ENCODE measurements around the gene B3GNT5. TPM values are rescaled to one million over a fixed set of nuclear protein-coding genes. Genes with fewer than 3 reads are reported as not detected.

Gene B3GNT5
- total RNA-seq, 1 experiment from 2014 or later = 0.21 TPM

DNA sequence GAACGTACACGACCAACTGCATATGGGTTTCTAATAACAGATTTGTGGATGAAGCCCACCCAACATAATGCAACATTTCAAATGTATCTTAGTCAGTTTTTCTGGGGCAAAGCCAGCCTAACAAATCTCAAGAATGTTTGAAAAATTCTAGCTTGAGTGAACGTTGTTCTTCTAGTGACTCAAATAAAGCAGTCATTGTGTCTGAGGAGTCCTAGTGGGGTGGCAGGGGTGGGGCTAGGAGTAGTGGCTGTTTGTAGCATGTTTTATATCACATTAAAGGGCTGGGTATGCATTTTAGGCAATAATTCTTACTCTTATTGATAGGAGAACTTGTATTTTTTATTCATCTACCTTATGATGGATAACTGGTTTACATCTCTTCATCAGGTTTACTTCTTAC lies 6.0 kb downstream of the B3GNT5 start:
- no peak for DNase-seq (ENCODE audit: low read depth, low spot score)
- in situ Hi-C loops (cut with HindIII; ENCODE audit: low pct_unique_long_range_greater_than_20kb, low sequenced_read_pairs) = no loop called here

DNA sequence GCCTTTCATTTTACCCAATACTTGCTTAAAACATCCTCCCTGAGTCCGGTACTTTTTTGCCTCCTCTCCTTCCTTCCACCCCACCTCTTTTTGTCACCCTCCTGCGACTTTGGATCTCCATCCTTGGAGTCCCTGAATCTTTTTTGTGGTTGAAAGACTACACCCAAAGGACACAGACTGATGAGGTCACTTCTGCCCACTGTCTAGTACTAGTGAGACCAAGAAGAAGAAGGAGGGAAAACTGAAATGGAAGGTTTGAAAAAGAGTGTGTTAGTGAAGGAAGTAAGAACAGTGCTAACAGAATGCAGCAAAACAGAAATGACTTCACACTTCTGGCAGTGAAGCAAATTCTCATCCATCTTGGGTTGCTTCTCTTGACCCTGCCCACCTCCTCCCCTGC lies 6.6 kb downstream of the B3GNT5 start:
- in situ Hi-C loops (cut with HindIII; ENCODE audit: low pct_unique_long_range_greater_than_20kb, low sequenced_read_pairs) = no loop called here
- DNase-seq (ENCODE audit: low read depth, low spot score) = no peak

DNA sequence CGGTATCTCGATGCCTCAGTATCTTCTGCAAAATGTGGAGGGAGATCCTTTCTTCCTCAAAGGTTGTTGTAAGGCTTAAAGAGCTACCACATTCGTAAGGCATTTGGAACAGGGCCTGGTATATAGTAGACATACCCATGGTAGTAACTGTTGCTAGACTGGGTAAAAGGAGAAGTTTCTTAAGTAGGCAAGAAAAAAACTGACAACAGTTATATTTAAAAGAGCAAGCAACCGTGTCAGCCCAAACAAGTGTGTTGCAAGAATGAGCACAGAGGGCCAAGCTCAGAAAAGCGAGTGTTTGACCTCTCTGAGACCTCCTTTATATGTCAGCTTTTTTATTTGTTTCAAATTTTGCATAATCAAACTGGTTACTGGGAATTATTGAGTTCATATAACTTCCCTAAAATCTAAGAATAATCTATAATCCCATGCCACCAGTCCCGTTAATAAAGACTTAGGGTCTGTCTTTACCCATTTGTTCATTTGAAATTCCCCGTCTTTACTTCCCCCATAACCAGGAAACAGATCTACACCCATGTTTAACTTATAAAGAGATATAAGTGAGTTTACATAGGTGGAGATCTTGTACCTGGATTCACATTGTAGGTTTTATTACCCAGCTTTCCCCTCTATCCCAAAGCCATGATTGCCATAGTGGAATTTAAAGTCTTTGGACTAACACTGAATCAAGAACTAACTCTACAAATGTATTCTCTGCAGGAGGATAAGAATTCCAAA lies 7.3 kb downstream of the B3GNT5 start:
- in situ Hi-C loops (cut with HindIII; ENCODE audit: low pct_unique_long_range_greater_than_20kb, low sequenced_read_pairs) = no loop called here
- DNase-seq (ENCODE audit: low read depth, low spot score) = no peak

DNA sequence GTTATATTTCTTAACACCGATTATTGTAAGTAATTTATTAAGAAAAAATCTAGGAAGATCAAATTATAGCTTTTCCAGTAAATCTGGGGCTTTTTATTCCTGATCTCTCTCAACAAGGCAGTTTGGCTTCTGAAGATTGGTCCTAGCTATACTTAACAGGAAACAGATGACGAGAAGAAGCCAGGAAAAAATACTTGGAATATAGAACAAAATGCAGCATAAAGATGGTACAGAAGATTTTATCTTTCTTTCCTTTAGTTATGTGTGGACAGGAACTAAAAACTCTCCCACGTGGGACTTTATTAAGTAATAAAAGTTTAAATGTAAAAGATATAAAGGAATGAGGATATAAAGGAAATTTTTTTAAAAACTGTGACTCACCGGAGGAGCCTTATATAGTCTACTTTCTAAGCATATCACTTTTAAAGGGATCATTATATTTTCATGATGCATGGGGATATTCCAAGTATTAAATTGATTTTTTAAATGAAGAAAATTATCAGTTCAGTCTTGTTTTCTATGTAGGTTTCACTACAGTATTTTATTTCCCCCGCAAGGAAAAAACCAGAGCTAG lies 8.2 kb downstream of the B3GNT5 start:
- in situ Hi-C loops (cut with HindIII; ENCODE audit: low pct_unique_long_range_greater_than_20kb, low sequenced_read_pairs) = no loop called here
- no peak for DNase-seq (ENCODE audit: low read depth, low spot score)

DNA sequence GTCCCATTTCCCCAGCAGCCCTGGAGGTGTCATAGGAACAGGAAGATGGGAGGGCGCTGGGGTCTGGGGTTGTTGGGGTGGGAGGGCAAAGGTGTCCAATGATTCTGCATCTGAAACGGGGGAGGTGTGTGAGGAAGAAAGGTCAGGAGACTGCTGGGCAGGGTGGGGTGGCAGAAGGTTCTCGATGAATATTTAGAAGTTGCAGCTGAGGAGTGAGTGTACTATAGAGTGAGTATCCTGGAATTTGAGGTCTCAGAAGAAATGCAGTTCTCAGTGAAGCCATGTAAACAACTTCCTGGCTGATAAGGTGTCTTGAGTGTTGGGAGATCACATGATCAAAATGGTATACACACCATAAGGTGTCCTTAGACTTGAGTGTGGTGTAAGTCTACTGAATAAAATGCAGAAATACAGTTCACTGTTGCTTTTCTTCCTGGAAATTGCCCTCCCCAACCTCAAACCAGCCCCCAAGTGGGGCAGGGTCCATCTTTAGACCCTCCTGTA lies 9.9 kb downstream of the B3GNT5 start:
- no peak for DNase-seq (ENCODE audit: low read depth, low spot score)
- in situ Hi-C loops (cut with HindIII; ENCODE audit: low pct_unique_long_range_greater_than_20kb, low sequenced_read_pairs) = no loop called here

DNA sequence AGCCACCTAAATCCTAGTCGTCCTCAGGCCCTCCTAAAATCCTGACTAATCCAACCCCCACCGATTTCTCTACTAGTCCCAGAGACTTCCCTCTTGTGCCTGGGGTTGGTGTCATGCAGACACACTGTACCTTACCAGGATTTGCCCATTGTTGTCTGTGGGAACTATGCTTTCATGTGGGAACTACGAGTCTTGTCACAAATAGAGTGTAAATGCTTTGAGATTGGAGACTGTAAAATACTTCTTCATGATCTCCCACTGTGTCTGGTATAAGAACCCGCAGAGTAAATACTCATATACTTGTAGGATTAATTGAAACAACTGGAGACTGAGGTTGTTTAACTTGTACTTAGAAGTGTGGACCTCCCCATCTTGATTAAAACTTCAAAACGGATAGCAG lies 11.2 kb downstream of the B3GNT5 start:
- no peak for DNase-seq (ENCODE audit: low read depth, low spot score)
- in situ Hi-C loops (cut with HindIII; ENCODE audit: low pct_unique_long_range_greater_than_20kb, low sequenced_read_pairs) = no loop called here

DNA sequence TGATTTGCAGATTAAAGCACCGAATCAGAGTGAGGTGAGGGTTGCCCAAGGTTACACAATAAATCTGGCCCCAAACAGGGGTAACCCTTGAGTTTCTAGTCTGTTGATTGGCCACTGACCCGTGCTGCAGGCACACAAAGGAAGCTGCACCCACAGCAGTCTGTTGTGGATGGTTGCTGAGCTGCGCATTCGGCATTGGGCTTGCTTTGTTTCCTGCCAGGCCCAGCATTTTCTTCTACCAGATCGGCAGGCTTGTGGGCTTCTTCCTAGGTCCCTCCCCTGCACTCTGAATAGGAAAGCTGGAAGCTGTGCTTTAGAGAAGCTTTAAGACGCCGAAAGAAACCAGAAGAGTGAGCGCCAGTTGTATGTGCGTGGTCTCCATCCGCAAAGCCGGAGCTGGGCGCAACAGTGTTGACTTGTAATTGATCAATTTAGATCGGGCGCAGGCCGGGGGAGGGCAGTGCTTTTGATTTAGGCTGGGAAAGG lies 12.1 kb downstream of the B3GNT5 start:
- in situ Hi-C loops (cut with HindIII; ENCODE audit: low pct_unique_long_range_greater_than_20kb, low sequenced_read_pairs) = no loop called here
- DNase-seq (ENCODE audit: low read depth, low spot score) = no peak

DNA sequence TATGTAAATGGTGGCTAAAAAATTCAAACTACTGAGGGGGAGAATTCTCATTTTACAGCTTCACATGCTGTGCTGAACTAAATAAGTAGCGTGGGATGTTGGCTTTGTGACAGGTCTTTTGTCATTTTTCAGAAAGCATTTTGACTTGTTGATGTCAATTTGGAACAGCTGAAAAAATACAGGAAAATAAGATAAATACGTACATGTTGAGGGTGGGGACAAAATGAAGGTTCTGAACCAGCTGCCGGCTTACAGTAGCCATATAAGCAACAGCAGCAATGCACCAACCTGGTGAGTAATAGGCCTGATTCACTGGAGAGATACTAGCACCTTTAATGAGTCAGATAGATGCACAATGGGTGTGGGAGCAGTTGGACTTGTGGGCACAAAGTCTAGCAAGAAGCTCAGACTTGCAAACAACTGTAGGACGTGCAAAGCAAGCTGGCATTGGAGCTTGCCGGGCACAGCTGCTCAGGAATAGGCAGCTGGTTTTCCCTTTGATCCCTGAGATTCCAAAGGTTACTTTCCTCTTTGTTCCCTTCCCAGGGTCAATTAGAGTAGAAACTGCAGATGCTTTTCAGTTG lies 12.9 kb downstream of the B3GNT5 start:
- DNase-seq (ENCODE audit: low read depth, low spot score) = no peak
- in situ Hi-C loops (cut with HindIII; ENCODE audit: low pct_unique_long_range_greater_than_20kb, low sequenced_read_pairs) = no loop called here

DNA sequence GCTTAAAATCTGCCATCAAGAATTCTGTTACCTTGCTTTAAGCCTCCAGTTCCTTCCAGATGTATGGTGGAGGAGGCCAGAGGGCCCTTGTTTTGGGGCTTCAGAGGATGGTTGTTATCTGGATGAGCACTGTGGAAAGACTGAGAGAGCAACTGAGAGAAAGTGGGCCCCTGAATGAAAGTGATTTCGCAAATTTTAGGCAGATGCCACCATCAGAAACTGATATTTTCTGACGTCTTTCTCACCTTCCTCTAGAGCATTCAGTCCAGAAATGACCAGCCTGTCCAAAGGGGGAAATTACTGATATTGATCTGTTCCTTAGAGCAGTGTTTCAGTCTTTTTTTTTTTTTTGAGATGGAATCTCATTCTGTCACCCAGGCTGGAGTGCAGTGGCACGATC lies 13.4 kb downstream of the B3GNT5 start:
- no peak for DNase-seq (ENCODE audit: low read depth, low spot score)
- in situ Hi-C loops (cut with HindIII; ENCODE audit: low pct_unique_long_range_greater_than_20kb, low sequenced_read_pairs) = no loop called here

DNA sequence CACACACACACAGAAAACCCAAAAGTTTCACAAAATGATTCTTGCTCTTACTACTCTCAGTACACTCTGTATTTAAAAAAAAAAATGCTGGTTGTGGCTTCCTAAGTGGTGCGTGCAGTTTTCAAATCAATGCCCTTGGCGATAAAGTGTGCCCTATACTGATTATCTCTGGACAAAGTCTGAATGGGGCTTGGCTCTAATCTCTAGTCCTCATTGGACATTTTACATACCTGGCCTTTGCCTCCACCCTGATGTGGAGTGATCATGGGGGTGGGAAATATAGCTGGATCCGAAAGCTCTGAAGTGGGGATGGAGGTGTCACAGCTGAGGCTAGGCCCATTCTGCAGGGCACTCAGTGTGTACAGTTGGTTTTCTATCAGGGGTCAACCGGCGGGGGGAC lies 14.1 kb downstream of the B3GNT5 start:
- no peak for DNase-seq (ENCODE audit: low read depth, low spot score)
- in situ Hi-C loops (cut with HindIII; ENCODE audit: low pct_unique_long_range_greater_than_20kb, low sequenced_read_pairs) = no loop called here

DNA sequence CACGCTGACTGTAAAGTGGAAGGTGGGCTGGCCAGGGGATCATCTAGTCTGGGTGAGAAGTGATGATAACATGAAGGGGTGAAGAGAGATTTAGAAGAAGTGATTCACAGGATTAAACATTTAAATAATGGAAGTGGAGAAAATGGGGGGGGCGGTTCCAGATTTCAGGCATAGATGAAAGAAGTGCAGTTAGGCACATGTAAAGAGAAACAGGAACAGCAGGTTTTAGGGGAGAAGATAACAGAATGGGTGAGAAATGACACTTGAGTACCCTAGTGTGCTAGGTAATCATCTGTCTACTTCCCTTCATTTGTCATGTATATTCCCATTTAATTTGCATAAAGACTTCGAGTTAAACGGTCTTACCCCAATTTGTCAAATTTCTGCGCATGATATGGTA lies 15.3 kb downstream of the B3GNT5 start:
- in situ Hi-C loops (cut with HindIII; ENCODE audit: low pct_unique_long_range_greater_than_20kb, low sequenced_read_pairs) = no loop called here
- DNase-seq (ENCODE audit: low read depth, low spot score) = no peak

DNA sequence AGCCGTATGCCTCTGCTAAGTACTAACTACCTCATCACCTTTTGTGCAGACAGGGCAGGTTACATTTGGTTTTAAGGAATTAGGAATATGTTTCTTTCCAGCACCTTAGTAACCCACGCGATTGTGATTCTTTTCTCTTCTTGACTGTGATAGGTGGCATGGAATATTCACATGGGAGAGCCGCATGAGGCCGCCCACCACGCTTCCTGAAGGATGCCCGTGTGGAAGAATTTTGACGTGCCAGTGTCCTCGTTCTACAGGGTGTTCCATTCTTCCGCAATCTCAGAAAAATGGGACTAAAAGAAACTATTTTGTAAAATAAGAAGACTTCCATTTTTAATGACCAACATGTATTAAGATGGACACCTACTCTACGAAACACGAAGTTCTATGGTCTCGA lies 16.3 kb downstream of the B3GNT5 start:
- in situ Hi-C loops (cut with HindIII; ENCODE audit: low pct_unique_long_range_greater_than_20kb, low sequenced_read_pairs) = no loop called here

DNA sequence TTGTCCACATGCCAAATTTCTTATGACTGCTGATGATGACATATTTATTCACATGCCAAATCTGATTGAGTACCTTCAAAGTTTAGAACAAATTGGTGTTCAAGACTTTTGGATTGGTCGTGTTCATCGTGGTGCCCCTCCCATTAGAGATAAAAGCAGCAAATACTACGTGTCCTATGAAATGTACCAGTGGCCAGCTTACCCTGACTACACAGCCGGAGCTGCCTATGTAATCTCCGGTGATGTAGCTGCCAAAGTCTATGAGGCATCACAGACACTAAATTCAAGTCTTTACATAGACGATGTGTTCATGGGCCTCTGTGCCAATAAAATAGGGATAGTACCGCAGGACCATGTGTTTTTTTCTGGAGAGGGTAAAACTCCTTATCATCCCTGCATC lies 17.3 kb downstream of the B3GNT5 start:
- DNase-seq (ENCODE audit: low read depth, low spot score) = no peak
- in situ Hi-C loops (cut with HindIII; ENCODE audit: low pct_unique_long_range_greater_than_20kb, low sequenced_read_pairs) = no loop called here

More for the DNA sequence above, 16.3 kb downstream of the B3GNT5 start:
- DNase-seq (ENCODE audit: low read depth, low spot score) = no peak

DNA sequence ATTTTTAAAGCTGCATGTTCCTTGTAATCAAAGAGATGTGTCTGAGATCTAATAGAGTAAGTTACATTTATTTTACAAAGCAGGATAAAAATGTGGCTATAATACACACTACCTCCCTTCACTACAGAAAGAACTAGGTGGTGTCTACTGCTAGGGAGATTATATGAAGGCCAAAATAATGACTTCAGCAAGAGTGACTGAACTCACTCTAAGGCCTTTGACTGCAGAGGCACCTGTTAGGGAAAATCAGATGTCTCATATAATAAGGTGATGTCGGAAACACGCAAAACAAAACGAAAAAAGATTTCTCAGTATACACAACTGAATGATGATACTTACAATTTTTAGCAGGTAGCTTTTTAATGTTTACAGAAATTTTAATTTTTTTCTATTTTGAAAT lies 19.1 kb downstream of the B3GNT5 start:
- in situ Hi-C loops (cut with HindIII; ENCODE audit: low pct_unique_long_range_greater_than_20kb, low sequenced_read_pairs) = no loop called here
- DNase-seq (ENCODE audit: low read depth, low spot score) = no peak

DNA sequence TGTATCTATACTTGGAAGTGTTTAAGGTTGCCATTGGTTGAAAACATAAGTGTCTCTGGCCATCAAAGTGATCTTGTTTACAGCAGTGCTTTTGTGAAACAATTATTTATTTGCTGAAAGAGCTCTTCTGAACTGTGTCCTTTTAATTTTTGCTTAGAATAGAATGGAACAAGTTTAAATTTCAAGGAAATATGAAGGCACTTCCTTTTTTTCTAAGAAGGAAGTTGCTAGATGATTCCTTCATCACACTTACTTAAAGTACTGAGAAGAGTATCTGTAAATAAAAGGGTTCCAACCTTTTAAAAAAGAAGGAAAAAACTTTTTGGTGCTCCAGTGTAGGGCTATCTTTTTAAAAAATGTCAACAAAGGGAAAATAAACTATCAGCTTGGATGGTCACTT lies 19.7 kb downstream of the B3GNT5 start:
- in situ Hi-C loops (cut with HindIII; ENCODE audit: low pct_unique_long_range_greater_than_20kb, low sequenced_read_pairs) = no loop called here
- DNase-seq (ENCODE audit: low read depth, low spot score) = no peak

DNA sequence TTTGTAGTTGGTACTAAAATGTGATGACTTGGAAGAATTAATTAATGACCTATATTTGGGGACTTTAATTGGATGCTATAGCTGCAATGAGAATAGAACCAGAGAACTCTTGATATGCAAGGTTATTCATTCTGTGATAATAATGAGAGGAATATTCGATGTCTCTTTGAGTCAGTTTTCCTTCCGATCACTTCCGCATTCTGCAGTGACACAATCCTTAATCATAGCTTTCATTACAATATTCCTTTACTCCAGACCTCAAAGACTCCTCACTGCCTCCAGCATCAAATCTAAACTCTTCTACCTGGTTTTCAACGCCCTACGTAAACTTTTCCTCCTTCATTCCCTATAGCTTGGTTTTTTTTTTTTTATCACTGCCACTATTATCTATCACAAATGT lies 21.6 kb downstream of the B3GNT5 start:
- no peak for DNase-seq (ENCODE audit: low read depth, low spot score)

DNA sequence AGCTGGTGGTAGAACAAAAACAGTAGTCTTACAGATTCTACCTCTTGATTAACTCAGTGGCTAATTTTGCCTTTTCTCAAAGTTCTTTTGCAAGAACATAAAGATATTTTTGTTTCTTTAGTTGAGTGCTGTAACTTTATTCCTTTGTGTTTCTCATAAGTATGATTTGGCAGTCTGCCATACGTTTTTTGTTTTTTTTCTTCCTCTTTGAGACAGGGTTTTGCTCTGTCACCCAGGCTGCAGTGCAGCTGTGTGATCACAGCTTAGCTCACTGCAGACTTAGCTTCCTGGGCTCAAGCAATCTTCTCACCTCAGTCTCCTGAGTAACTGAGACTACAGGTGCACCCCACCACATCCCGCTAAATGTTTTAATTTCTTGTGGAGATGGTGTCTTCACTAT lies 22.4 kb downstream of the B3GNT5 start:
- in situ Hi-C loops (cut with HindIII; ENCODE audit: low pct_unique_long_range_greater_than_20kb, low sequenced_read_pairs) = no loop called here
- peak; percentile 57 for DNase-seq (ENCODE audit: low read depth, low spot score)

More for the DNA sequence above, 21.6 kb downstream of the B3GNT5 start:
- in situ Hi-C loops (cut with HindIII; ENCODE audit: low pct_unique_long_range_greater_than_20kb, low sequenced_read_pairs) = no loop called here

DNA sequence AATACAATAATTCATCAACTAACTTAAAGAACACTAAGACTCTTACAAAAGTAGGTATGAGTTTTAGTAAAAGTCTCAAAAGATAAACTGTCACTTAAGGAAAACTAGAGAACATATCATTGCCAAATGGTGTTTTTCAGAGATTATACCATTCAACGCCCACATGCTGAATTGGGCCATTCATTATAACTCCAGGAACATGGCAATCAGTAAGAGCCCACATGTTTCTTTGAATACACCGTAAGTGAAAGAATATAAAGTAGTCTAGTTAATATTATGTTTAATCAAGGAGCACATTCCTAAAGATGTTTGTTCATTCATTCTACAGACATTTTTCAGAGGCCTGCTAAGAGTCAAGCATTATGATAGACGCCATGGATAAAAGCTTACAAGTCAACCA lies 22.9 kb downstream of the B3GNT5 start:
- no peak for DNase-seq (ENCODE audit: low read depth, low spot score)
- in situ Hi-C loops (cut with HindIII; ENCODE audit: low pct_unique_long_range_greater_than_20kb, low sequenced_read_pairs) = no loop called here

DNA sequence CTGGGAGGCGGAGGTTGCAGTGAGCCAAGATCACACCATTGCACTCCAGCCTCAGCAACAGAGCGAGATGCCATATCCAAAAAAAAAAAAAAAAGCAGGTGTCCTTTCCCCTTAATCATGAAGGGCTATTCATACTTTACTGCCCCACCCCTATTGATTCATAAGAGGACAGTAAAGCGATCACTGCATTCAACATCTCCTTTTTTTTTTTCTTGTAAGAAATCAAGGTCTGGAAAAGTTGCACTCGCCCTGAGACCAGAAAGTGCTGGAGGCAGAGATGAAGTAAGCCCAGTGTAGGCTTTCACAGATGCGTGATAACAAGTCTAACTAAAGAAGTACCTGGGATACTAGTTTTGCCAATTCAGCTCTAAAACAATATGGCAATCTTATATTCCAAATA lies 24.2 kb downstream of the B3GNT5 start:
- DNase-seq (ENCODE audit: low read depth, low spot score) = no peak
- in situ Hi-C loops (cut with HindIII; ENCODE audit: low pct_unique_long_range_greater_than_20kb, low sequenced_read_pairs) = no loop called here
